Panc1 (cell line): ENCODE measurements around the gene WNT7A. TPM values are rescaled to one million over a fixed set of nuclear protein-coding genes. Genes with fewer than 3 reads are reported as not detected.
A peak's percentile ranks its signal among the peaks of the same experiment; 100 is the strongest.

Experiments
- ATAC-seq: fragments of 200-7000 bp; cut with Tn5 transposase; 2 replicates; pipeline ENCODE4 v1.9.1; 2020; ENCODE audit warnings: mild to moderate bottlenecking, moderate library complexity
- BruUV-seq: library from RNA; stranded (reverse); fragments of 400-500 nt; replicated peaks from 2 replicates; lab custom pipeline; 2021; lab: Mats Ljungman, UMichigan
- CTCF ChIA-PET: fragments of 300-600 bp; sonication (Branson Sonifier 250); formaldehyde crosslinking; loops from one replicate; lab custom pipeline; 2022; ENCODE audit warnings: antibody characterized with exemption; lab: Charles Lee
- POLR2A ChIA-PET: fragments of 300-600 bp; sonication (Branson Sonifier 250); formaldehyde crosslinking; loops from one replicate; lab custom pipeline; 2022; ENCODE audit warnings: antibody characterized with exemption; lab: Charles Lee
- DNase-seq: peaks from one replicate; pipeline ENCODE4 v3.0.0-alpha.2; 2010; ENCODE audit warnings: low read depth, low spot score
- H3K27ac ChIP-seq: 2 replicates; pipeline ENCODE4 v1.5.1; 2011; ENCODE audit warnings: mild to moderate bottlenecking, low read length, inconsistent platforms
- H3K27me3 ChIP-seq: fragments of 200-500 bp; sonication (Bioruptor generic); 2 replicates; pipeline ENCODE4 v1.6.0; 2014; ENCODE audit warnings: low read length, inconsistent platforms; ENCODE audit not compliant: control insufficient read depth, insufficient read depth
- H3K36me3 ChIP-seq: fragments of 200-500 bp; sonication (Bioruptor generic); 2 replicates; pipeline ENCODE4 v1.5.1; 2014; ENCODE audit warnings: inconsistent platforms, mild to moderate bottlenecking, low read length, moderate library complexity; ENCODE audit not compliant: control insufficient read depth, insufficient read depth
- H3K4me1 ChIP-seq: 2 replicates; pipeline ENCODE4 v1.5.1; 2011; ENCODE audit warnings: inconsistent platforms, mild to moderate bottlenecking, low read length, moderate library complexity; ENCODE audit not compliant: control insufficient read depth, insufficient read depth
- H3K4me3 ChIP-seq, 2 experiments: 2 replicates each; pipeline ENCODE4 v1.5.1; 2011 to 2012; ENCODE audit warnings: low read depth in 2 of 2, low read length in 2 of 2, mild to moderate bottlenecking in 2 of 2, inconsistent platforms in 1 of 2, moderate library complexity in 1 of 2
- H3K9me3 ChIP-seq: fragments of 200-500 bp; sonication (Bioruptor generic); 2 replicates; pipeline ENCODE4 v1.5.1; 2014; ENCODE audit warnings: low read depth, mild to moderate bottlenecking, inconsistent platforms, low read length, moderate library complexity; ENCODE audit not compliant: control insufficient read depth, insufficient read depth
- CTCF ChIP-seq: fragments of 450-650 bp; IDR thresholded peaks from 2 replicates; pipeline ENCODE4 v1.5.1; 2017; ENCODE audit warnings: mild to moderate bottlenecking
- POLR2AphosphoS5 ChIP-seq: IDR thresholded peaks from 2 replicates; pipeline ENCODE4 v1.6.1; 2012; ENCODE audit warnings: mild to moderate bottlenecking, low read depth, low read length, moderate library complexity
- REST ChIP-seq, 2 experiments: IDR thresholded peaks; 2 replicates each; pipeline ENCODE4 v1.6.1; 2011 to 2012; ENCODE audit warnings: low read depth in 2 of 2, control low read depth in 1 of 2, low read length in 1 of 2, mild to moderate bottlenecking in 1 of 2, moderate library complexity in 1 of 2; ENCODE audit not compliant: insufficient read depth in 1 of 2
- SIN3A ChIP-seq: IDR thresholded peaks from 2 replicates; pipeline ENCODE4 v1.6.1; 2012; ENCODE audit warnings: low read depth, mild to moderate bottlenecking, low read length, moderate library complexity, borderline replicate concordance; ENCODE audit not compliant: insufficient read depth
- TCF7L2 ChIP-seq: IDR thresholded peaks from 2 replicates; pipeline ENCODE4 v1.6.1; 2011; ENCODE audit warnings: mild to moderate bottlenecking, low read depth, low read length, inconsistent platforms
- in situ Hi-C: cut with HindIII; loops from 2 replicates; pipeline ENCODE4 v1.10.0; 2016; ENCODE audit warnings: low sequenced_read_pairs, low pct_unique_long_range_greater_than_20kb
- intact Hi-C: fragments of 100-400 bp; cut with micrococcal nuclease; formaldehyde crosslinking; loops from one replicate; pipeline ENCODE4 v1.10.0; 2022; ENCODE audit not compliant: unreplicated experiment
- total RNA-seq: library from RNA; stranded (reverse); gene quantifications from one replicate; pipeline ENCODE4 v1.2.1, GENCODE V29; 2021; ENCODE audit not compliant: unreplicated experiment

WNT7A gene
- total RNA-seq, 1 experiment from 2014 or later: not detected

GRCh38 chr3:13785351-13785750 is 94.5 kb downstream of the WNT7A start:
- ATAC-seq (no peak), DNase-seq (no peak)
- no peaks in the 10 kb centered on the region for H3K4me1 ChIP-seq
- no peak overlapping the region for H3K4me3 ChIP-seq
- peaks cover 3% of the 10 kb centered on the region; the same call in 1 of the 2 replicates for H3K27me3 ChIP-seq
- ChIA-PET POLR2A (no interaction called here), CTCF (no interaction called here)
- no peak for TF ChIP-seq SIN3A
- in situ Hi-C loops: no loop called here
- H3K36me3 ChIP-seq: no peaks in the 10 kb centered on the region
- BruUV-seq: no TSS peak
- H3K9me3 ChIP-seq: no peaks in the 10 kb centered on the region
- intact Hi-C loops: no loop called here
- no peak overlapping the region for H3K27ac ChIP-seq

- no peaks in the 10 kb centered on the region for H3K36me3 ChIP-seq
- no peak for TF ChIP-seq POLR2AphosphoS5
- H3K27ac ChIP-seq: no peak overlapping the region
- no peaks in the 10 kb centered on the region for H3K4me1 ChIP-seq
- no peaks in the 10 kb centered on the region for H3K9me3 ChIP-seq
- H3K4me3 ChIP-seq: no peak overlapping the region
- H3K27me3 ChIP-seq: peaks cover 4% of the 10 kb centered on the region; the same call in 1 of the 2 replicates
- in situ Hi-C loops: no loop called here
- POLR2A ChIA-PET: no interaction called here
- no TSS peak for BruUV-seq
- intact Hi-C loops: no loop called here
- ATAC-seq (no peak), DNase-seq (no peak)
- CTCF ChIA-PET: no interaction called here
Observed at GRCh38 chr3:13783476-13783875, 96.4 kb downstream of the WNT7A start.

GRCh38 chr3:13782501-13782900 is 97.4 kb downstream of the WNT7A start:
- no peak for TF ChIP-seq SIN3A
- no peak for TF ChIP-seq REST (IDR thresholded peaks at IDR 0.05; ENCODE audit: insufficient read depth in 1 of 2, low read depth in 2 of 2, low read length in 1 of 2)
- TF ChIP-seq CTCF: no peak
- no peak for TF ChIP-seq POLR2AphosphoS5
- TF ChIP-seq TCF7L2: no peak
- no peaks in the 10 kb centered on the region for H3K4me1 ChIP-seq
- no peaks in the 10 kb centered on the region for H3K36me3 ChIP-seq
- ChIA-PET CTCF (no interaction called here), POLR2A (no interaction called here)
- in situ Hi-C loops: no loop called here
- no peaks in the 10 kb centered on the region for H3K9me3 ChIP-seq
- intact Hi-C loops: no loop called here
- ATAC-seq: 0 out of 2 replicates have a peak, but pooled peaks have one; percentile 48
- no peak overlapping the region for H3K27ac ChIP-seq
- BruUV-seq: no TSS peak
- no peak for DNase-seq
- peaks cover 4% of the 10 kb centered on the region; the same call in 1 of the 2 replicates for H3K27me3 ChIP-seq
- peak overlapping the region in 1 of 2 experiments; percentile 8; a peak in 1 of 4 replicates for H3K4me3 ChIP-seq
